HepG2 (cell line): Measurements from ENCODE around the gene APOD. TPM values are rescaled to one million over a fixed set of nuclear protein-coding genes. Genes with fewer than 3 reads are reported as not detected.
A peak's percentile ranks its signal among the peaks of the same experiment; 100 is the strongest.

Source experiments
- CENPT ChIP-seq: sonication (generic); formaldehyde crosslinking; IDR thresholded peaks from 2 replicates; pipeline ENCODE4 v1.8.0; 2022; ENCODE audit warnings: low read depth, mild to moderate bottlenecking, moderate library complexity, missing genetic modification reagents
- GATAD2A ChIP-seq: IDR thresholded peaks from 2 replicates; pipeline ENCODE4 v1.6.1; 2016
- IKZF5 ChIP-seq: IDR thresholded peaks from 2 replicates; pipeline ENCODE4 v1.6.1; 2018; ENCODE audit warnings: missing genetic modification reagents, mild to moderate bottlenecking, missing compliant biosample characterization
- IRX3 ChIP-seq: sonication (generic); formaldehyde crosslinking; IDR thresholded peaks from 2 replicates; pipeline ENCODE4 v1.8.1; 2023; ENCODE audit warnings: mild to moderate bottlenecking, low read depth, missing genetic modification reagents, borderline replicate concordance
- NBN ChIP-seq: fragments of 450-650 bp; conservative IDR thresholded peaks from 2 replicates; pipeline ENCODE4 v1.6.1; 2017
- NCOA2 ChIP-seq: sonication (generic); formaldehyde crosslinking; IDR thresholded peaks from 2 replicates; pipeline ENCODE4 v1.8.0; 2022; ENCODE audit warnings: inconsistent platforms
- NR2F2 ChIP-seq: IDR thresholded peaks from 2 replicates; pipeline ENCODE4 v1.6.1; 2012; ENCODE audit warnings: low read depth, inconsistent platforms, borderline replicate concordance
- PLRG1 ChIP-seq: fragments of 450-650 bp; conservative IDR thresholded peaks from 2 replicates; pipeline ENCODE4 v1.6.1; 2016
- SIN3A ChIP-seq: IDR thresholded peaks from 2 replicates; pipeline ENCODE4 v1.6.1; 2011; ENCODE audit warnings: low read depth, mild to moderate bottlenecking, control low read depth, low read length, borderline replicate concordance
- SPEN ChIP-seq: sonication (generic); formaldehyde crosslinking; IDR thresholded peaks from 2 replicates; pipeline ENCODE4 v1.5.1; 2020; ENCODE audit warnings: low read depth, mild to moderate bottlenecking, missing genetic modification reagents
- TBX3 ChIP-seq: fragments of 450-650 bp; IDR thresholded peaks from 2 replicates; pipeline ENCODE4 v1.6.1; 2017; ENCODE audit warnings: antibody characterized with exemption, mild to moderate bottlenecking, inconsistent platforms, borderline replicate concordance
- TMF1 ChIP-seq: sonication (generic); formaldehyde crosslinking; IDR thresholded peaks from 2 replicates; pipeline ENCODE4 v1.8.1; 2022; ENCODE audit warnings: low read depth, missing genetic modification reagents
- ZC3H4 ChIP-seq: sonication (generic); formaldehyde crosslinking; IDR thresholded peaks from 2 replicates; pipeline ENCODE4 v1.4.0; 2020; ENCODE audit warnings: missing genetic modification reagents, borderline replicate concordance
- ZNF101 ChIP-seq: sonication (generic); formaldehyde crosslinking; IDR thresholded peaks from 2 replicates; pipeline ENCODE4 v1.4.0; 2020; ENCODE audit warnings: mild to moderate bottlenecking, low read depth, missing genetic modification reagents, borderline replicate concordance
- ZNF263 ChIP-seq: sonication (generic); formaldehyde crosslinking; IDR thresholded peaks from 2 replicates; pipeline ENCODE4 v1.4.0; 2020; ENCODE audit warnings: missing genetic modification reagents
- ZSCAN25 ChIP-seq: sonication (generic); formaldehyde crosslinking; IDR thresholded peaks from 2 replicates; pipeline ENCODE4 v1.8.0; 2022; ENCODE audit warnings: mild to moderate bottlenecking, missing genetic modification reagents
- polyA plus RNA-seq, 8 experiments: library from polyadenylated mRNA; depleted of rRNA in 3 of 8; stranded (reverse) in 7 of 8; unstranded in 1 of 8; fragments of >200 nt; fragmentation: Illumina TruSeq in 4 of 8; extraction: Trizol in 4 of 8; gene quantifications; 2 replicates each; pipeline versions ENCODE4 v1.2.1 to v1.2.3, GENCODE V29; 2011 to 2016; ENCODE audit warnings: low read depth in 4 of 8, missing spikeins in 1 of 8, mixed read lengths in 1 of 8; ENCODE audit not compliant: insufficient read depth in 1 of 8
- total RNA-seq, 5 experiments: library from RNA; depleted of rRNA; stranded (reverse); fragments of >200 nt; fragmentation: Illumina TruSeq; extraction: Trizol; gene quantifications; 2 replicates each; pipeline ENCODE4 v1.2.3, GENCODE V29; 2016; ENCODE audit warnings: low read depth in 1 of 5
- TF ChIP-seq, protein P1 (sequence below): sonication (generic); formaldehyde crosslinking; IDR thresholded peaks from 2 replicates; pipeline ENCODE4 v1.4.0; 2020; ENCODE audit warnings: low read depth, mild to moderate bottlenecking, missing genetic modification reagents
- TF ChIP-seq, protein P2 (sequence below): sonication (generic); formaldehyde crosslinking; IDR thresholded peaks from 2 replicates; pipeline ENCODE4 v1.4.0; 2020; ENCODE audit warnings: mild to moderate bottlenecking, missing genetic modification reagents
- TF ChIP-seq, protein P3 (sequence below): sonication (generic); formaldehyde crosslinking; IDR thresholded peaks from 2 replicates; pipeline ENCODE4 v1.4.0; 2020; ENCODE audit warnings: mild to moderate bottlenecking, missing genetic modification reagents, borderline replicate concordance

The APOD gene
- total and polyA plus RNA-seq, 2 of the 13 experiments (the other 11 are each of a cell fraction or from before 2014, with no cell fraction given), result not detected

DNA sequence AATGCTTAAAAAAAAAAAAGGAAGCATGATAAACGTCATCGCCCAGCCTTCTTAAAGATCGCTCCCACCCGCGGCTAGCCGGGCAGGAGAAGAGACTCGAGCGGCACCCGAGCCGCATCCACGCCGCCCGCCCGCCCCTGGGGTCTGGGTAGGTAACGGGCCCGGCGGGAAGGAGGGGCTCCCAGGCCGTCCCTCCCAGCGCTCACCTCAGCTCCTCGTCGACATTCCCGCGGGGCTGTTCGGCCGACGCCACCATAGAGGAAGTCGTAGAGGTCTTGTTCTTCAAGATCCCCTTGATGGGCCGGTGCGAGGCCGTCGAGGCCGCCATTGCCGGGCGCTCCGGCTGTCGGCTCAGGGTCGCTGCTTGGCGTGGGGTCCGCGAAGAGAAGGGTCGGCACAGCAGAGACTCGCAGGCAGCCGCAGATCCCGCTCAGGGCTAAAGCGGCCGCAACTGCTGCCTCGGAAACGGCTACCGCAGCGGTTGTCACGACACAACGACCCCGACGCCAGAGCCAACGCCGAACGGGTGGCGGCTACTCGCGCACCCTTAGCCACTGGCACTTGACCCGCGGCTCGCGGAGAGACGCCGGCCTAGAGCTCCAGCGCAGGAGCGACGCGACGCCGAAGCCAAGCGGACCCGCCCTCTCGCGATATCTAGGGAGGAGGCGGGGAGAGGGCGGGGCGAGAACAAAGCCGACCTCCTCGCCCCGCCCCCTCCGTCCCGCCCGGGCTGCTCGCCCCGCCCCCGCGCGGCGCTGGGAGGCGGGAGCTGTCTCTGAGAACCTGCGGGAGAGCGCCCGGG, 40.8 kb downstream of the APOD start, which contains the start of gene PPP1R2 (continued):
- TF ChIP-seq, protein P1, sequence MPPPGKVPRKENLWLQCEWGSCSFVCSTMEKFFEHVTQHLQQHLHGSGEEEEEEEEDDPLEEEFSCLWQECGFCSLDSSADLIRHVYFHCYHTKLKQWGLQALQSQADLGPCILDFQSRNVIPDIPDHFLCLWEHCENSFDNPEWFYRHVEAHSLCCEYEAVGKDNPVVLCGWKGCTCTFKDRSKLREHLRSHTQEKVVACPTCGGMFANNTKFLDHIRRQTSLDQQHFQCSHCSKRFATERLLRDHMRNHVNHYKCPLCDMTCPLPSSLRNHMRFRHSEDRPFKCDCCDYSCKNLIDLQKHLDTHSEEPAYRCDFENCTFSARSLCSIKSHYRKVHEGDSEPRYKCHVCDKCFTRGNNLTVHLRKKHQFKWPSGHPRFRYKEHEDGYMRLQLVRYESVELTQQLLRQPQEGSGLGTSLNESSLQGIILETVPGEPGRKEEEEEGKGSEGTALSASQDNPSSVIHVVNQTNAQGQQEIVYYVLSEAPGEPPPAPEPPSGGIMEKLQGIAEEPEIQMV, result 0 out of 2 replicates have a peak, but pooled peaks have one; percentile 78
- TF ChIP-seq TMF1 (CRISPR knock-in tag), result no peak
- no peak for TF ChIP-seq GATAD2A (CRISPR knock-in tag)
- TF ChIP-seq NBN, result no peak
- TF ChIP-seq IKZF5 (CRISPR knock-in tag), result 0 out of 2 replicates have a peak, but pooled peaks have one; percentile 33
- TF ChIP-seq PLRG1, result no peak
- TF ChIP-seq, protein P2, sequence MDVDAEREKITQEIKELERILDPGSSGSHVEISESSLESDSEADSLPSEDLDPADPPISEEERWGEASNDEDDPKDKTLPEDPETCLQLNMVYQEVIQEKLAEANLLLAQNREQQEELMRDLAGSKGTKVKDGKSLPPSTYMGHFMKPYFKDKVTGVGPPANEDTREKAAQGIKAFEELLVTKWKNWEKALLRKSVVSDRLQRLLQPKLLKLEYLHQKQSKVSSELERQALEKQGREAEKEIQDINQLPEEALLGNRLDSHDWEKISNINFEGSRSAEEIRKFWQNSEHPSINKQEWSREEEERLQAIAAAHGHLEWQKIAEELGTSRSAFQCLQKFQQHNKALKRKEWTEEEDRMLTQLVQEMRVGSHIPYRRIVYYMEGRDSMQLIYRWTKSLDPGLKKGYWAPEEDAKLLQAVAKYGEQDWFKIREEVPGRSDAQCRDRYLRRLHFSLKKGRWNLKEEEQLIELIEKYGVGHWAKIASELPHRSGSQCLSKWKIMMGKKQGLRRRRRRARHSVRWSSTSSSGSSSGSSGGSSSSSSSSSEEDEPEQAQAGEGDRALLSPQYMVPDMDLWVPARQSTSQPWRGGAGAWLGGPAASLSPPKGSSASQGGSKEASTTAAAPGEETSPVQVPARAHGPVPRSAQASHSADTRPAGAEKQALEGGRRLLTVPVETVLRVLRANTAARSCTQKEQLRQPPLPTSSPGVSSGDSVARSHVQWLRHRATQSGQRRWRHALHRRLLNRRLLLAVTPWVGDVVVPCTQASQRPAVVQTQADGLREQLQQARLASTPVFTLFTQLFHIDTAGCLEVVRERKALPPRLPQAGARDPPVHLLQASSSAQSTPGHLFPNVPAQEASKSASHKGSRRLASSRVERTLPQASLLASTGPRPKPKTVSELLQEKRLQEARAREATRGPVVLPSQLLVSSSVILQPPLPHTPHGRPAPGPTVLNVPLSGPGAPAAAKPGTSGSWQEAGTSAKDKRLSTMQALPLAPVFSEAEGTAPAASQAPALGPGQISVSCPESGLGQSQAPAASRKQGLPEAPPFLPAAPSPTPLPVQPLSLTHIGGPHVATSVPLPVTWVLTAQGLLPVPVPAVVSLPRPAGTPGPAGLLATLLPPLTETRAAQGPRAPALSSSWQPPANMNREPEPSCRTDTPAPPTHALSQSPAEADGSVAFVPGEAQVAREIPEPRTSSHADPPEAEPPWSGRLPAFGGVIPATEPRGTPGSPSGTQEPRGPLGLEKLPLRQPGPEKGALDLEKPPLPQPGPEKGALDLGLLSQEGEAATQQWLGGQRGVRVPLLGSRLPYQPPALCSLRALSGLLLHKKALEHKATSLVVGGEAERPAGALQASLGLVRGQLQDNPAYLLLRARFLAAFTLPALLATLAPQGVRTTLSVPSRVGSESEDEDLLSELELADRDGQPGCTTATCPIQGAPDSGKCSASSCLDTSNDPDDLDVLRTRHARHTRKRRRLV, result 0 out of 2 replicates have a peak, but pooled peaks have one; percentile 72
- TF ChIP-seq TBX3, result no peak
- TF ChIP-seq ZSCAN25 (CRISPR knock-in tag), result peak; percentile 46
- TF ChIP-seq ZC3H4 (CRISPR knock-in tag), result no peak
- TF ChIP-seq ZNF263 (CRISPR knock-in tag), result no peak
- TF ChIP-seq CENPT (CRISPR knock-in tag), result no peak
- no peak for TF ChIP-seq IRX3 (CRISPR knock-in tag)
- TF ChIP-seq SIN3A, result peak; percentile 20; the same call in 1 of the 2 replicates
- TF ChIP-seq SPEN (CRISPR knock-in tag), result peak; percentile 78
- no peak for TF ChIP-seq ZNF101 (CRISPR knock-in tag)
- TF ChIP-seq, protein P3, sequence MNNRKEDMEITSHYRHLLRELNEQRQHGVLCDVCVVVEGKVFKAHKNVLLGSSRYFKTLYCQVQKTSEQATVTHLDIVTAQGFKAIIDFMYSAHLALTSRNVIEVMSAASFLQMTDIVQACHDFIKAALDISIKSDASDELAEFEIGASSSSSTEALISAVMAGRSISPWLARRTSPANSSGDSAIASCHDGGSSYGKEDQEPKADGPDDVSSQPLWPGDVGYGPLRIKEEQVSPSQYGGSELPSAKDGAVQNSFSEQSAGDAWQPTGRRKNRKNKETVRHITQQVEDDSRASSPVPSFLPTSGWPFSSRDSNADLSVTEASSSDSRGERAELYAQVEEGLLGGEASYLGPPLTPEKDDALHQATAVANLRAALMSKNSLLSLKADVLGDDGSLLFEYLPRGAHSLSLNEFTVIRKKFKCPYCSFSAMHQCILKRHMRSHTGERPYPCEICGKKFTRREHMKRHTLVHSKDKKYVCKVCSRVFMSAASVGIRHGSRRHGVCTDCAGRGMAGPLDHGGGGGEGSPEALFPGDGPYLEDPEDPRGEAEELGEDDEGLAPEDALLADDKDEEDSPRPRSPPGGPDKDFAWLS (CRISPR knock-in tag), result no peak
- no peak for TF ChIP-seq NR2F2
- peak; percentile 41; the same call in 1 of the 2 replicates for TF ChIP-seq NCOA2 (CRISPR knock-in tag)
